Hematopoietic multipotent progenitor cell treated with erythropoietin and hydrocortisone succinate and interleukin-3 and kit ligand, for 8 days (in vitro differentiated cells): ENCODE results near the gene UTP25.
"Not testable (repeated sequence)": the region's sequence is repeated elsewhere in the genome, so short reads cannot be mapped to it uniquely, and the experiment has no call there.

ENCODE experiments used
- DNase-seq: peaks from one replicate; pipeline ENCODE4 v3.0.0-alpha.2; 2015

Gene UTP25

DNA sequence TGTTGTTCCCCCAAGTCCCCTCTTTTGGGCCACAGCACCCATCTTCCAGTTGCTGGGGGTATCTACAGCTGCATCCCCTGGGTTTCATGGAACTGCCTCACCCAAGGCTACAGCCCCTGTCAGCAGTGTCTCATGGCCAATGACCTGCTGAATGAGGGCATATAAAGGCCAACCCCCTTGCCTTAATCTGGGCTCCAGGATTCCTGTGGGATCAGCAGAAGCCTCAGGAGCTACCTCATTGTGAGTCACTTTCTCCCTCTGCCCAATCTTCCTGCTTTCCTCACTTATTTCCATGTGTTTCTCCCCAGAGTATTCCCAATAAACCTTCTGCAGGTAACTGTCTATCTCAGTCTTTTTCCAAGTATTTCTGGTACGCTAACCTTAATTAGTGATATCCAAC lies 73.0 kb downstream of the UTP25 start:
- no peak for DNase-seq

DNA sequence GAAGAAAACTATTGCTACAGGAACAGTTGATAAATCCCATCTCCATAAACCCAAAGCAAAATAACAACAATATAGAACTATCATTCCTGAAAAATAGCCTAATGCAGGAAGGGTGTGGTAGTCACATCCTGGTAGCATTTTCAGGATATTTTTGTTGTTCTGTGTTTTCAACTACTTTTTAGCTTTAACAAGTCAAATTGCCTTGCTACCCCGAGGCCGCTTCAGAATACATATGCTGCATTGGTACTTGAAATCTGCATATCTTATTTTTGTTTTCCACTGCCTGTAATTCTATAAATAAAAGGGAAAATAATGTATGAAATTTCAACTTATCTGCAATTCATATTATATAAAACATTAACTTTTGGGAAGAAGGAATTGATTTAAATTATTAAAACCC lies 73.4 kb downstream of the UTP25 start:
- DNase-seq = no peak

GRCh38 chr1:209904774-209905173 lies 77.0 kb downstream of the UTP25 start:
- not testable (repeated sequence) for DNase-seq
